Osteoblast (primary cell): ENCODE data around the gene CDX1. TPM values are rescaled to one million over a fixed set of nuclear protein-coding genes. Genes with fewer than 3 reads are reported as not detected.

Experiments
- DNase-seq: peaks from one replicate; pipeline ENCODE4 v3.0.0; 2011; ENCODE audit warnings: low spot score, mixed read lengths; ENCODE audit not compliant: insufficient read length; ENCODE audit errors: missing footprints
- H2AFZ ChIP-seq: 2 replicates; pipeline ENCODE4 v1.6.0; 2011; ENCODE audit warnings: mild to moderate bottlenecking, low read length
- H3K27ac ChIP-seq: 2 replicates; pipeline ENCODE4 v1.5.1; 2011; ENCODE audit warnings: mild to moderate bottlenecking, low read depth, low read length, moderate library complexity
- H3K27me3 ChIP-seq: 2 replicates; pipeline ENCODE4 v1.6.0; 2012; ENCODE audit warnings: mild to moderate bottlenecking, control low read depth, inconsistent platforms, low read length, moderate library complexity; ENCODE audit not compliant: insufficient read depth
- H3K36me3 ChIP-seq: 2 replicates; pipeline ENCODE4 v1.5.1; 2011; ENCODE audit warnings: mild to moderate bottlenecking, low read length, control low read depth, moderate library complexity; ENCODE audit not compliant: insufficient read depth
- H3K4me1 ChIP-seq: 2 replicates; pipeline ENCODE4 v1.5.1; 2011; ENCODE audit warnings: mild to moderate bottlenecking, low read length, control low read depth, moderate library complexity; ENCODE audit not compliant: insufficient read depth
- H3K4me2 ChIP-seq: 2 replicates; pipeline ENCODE4 v1.6.0; 2011; ENCODE audit warnings: mild to moderate bottlenecking, low read length; ENCODE audit not compliant: insufficient read depth
- H3K4me3 ChIP-seq: fragments of 200-600 bp; sonication (generic); 3 replicates; pipeline ENCODE4 v1.5.1; 2012; ENCODE audit warnings: mild to moderate bottlenecking, low read length, inconsistent platforms; ENCODE audit not compliant: insufficient read depth
- H3K79me2 ChIP-seq: 2 replicates; pipeline ENCODE4 v1.6.0; 2012; ENCODE audit warnings: mild to moderate bottlenecking, low read length, control low read depth, inconsistent platforms; ENCODE audit not compliant: insufficient read depth
- H3K9me3 ChIP-seq: 2 replicates; pipeline ENCODE4 v1.5.1; 2011; ENCODE audit warnings: low read depth, low read length, control low read depth
- H4K20me1 ChIP-seq: 2 replicates; pipeline ENCODE4 v1.6.0; 2012; ENCODE audit warnings: mild to moderate bottlenecking, low read length, control low read depth; ENCODE audit not compliant: insufficient read depth
- CTCF ChIP-seq: IDR thresholded peaks from 2 replicates; pipeline ENCODE4 v1.5.1; 2011; ENCODE audit warnings: mild to moderate bottlenecking, low read depth, low read length, moderate library complexity; ENCODE audit errors: extremely low read depth
- total RNA-seq: library from RNA; depleted of rRNA; stranded (reverse); fragments of >200 nt; gene quantifications from 2 replicates; pipeline ENCODE4 v1.2.3, GENCODE V29; 2012

CDX1 gene
- total RNA-seq, 1 donor, result 0.36 TPM

- peak; percentile 56 for DNase-seq
- Histone ChIP-seq H3K9me3 (no peaks in the 10 kb centered on the region), H3K4me3 (no peak overlapping the region), H3K27me3 (no peaks in the 10 kb centered on the region), H3K27ac (peak overlapping the region; percentile 8), H2AFZ (no peak overlapping the region), H3K79me2 (peaks cover 17% of the 10 kb centered on the region), H3K4me2 (no peak overlapping the region), H4K20me1 (no peaks in the 10 kb centered on the region), H3K36me3 (peaks cover 96% of the 10 kb centered on the region), H3K4me1 (peaks cover 23% of the 10 kb centered on the region)
- TF ChIP-seq CTCF, result no peak
These were observed 37.1 kb upstream of the CDX1 start for GRCh38 chr5:150129454-150129812.

GRCh38 chr5:150129813-150130492 lies 36.6 kb upstream of the CDX1 start:
- Histone ChIP-seq H3K27me3 (no peaks in the 10 kb centered on the region), H2AFZ (no peak overlapping the region), H3K4me3 (no peak overlapping the region), H3K27ac (peak overlapping the region; percentile 8), H3K4me2 (no peak overlapping the region), H3K79me2 (peaks cover 17% of the 10 kb centered on the region), H4K20me1 (no peaks in the 10 kb centered on the region), H3K9me3 (no peaks in the 10 kb centered on the region), H3K4me1 (peaks cover 25% of the 10 kb centered on the region), H3K36me3 (peaks cover 97% of the 10 kb centered on the region)
- TF ChIP-seq CTCF, result peak; percentile 93
- peak; percentile 98 for DNase-seq

GRCh38 chr5:150130493-150130922 lies 36.1 kb upstream of the CDX1 start:
- Histone ChIP-seq H3K4me2 (no peak overlapping the region), H4K20me1 (no peaks in the 10 kb centered on the region), H3K27ac (no peak overlapping the region), H3K79me2 (peaks cover 19% of the 10 kb centered on the region), H3K4me3 (no peak overlapping the region), H3K36me3 (peaks cover 97% of the 10 kb centered on the region), H3K9me3 (no peaks in the 10 kb centered on the region), H2AFZ (no peak overlapping the region), H3K27me3 (no peaks in the 10 kb centered on the region), H3K4me1 (peaks cover 30% of the 10 kb centered on the region)
- no peak for TF ChIP-seq CTCF
- peak; percentile 53 for DNase-seq

- Histone ChIP-seq H2AFZ (no peak overlapping the region), H3K27me3 (no peaks in the 10 kb centered on the region), H3K79me2 (peaks cover 27% of the 10 kb centered on the region), H3K9me3 (no peaks in the 10 kb centered on the region), H3K36me3 (peaks cover 97% of the 10 kb centered on the region), H3K4me1 (peaks cover 30% of the 10 kb centered on the region), H3K4me3 (no peak overlapping the region), H4K20me1 (no peaks in the 10 kb centered on the region), H3K27ac (peak overlapping the region; percentile 25), H3K4me2 (no peak overlapping the region)
- TF ChIP-seq CTCF, result no peak
- DNase-seq, result peak; percentile 69
These were observed 35.1 kb upstream of the CDX1 start for GRCh38 chr5:150131461-150131860.
